HCT116 (cell line): Measurements from ENCODE around the gene STON2. TPM values are rescaled to one million over a fixed set of nuclear protein-coding genes. Genes with fewer than 3 reads are reported as not detected.

ENCODE experiments used
- ATAC-seq: fragments of 200-7000 bp; cut with Tn5 transposase; 2 replicates; pipeline ENCODE4 v1.9.1; 2020; ENCODE audit warnings: mild to moderate bottlenecking, moderate library complexity
- BruUV-seq: library from RNA; stranded (reverse); fragments of 400-500 nt; replicated peaks from 2 replicates; lab custom pipeline; 2021; lab: Mats Ljungman, UMichigan
- CTCF ChIA-PET: fragments of 300-600 bp; sonication (Branson Sonifier 250); formaldehyde crosslinking; loops from one replicate; lab custom pipeline; 2021; ENCODE audit warnings: antibody characterized with exemption; lab: Charles Lee
- POLR2A ChIA-PET: fragments of 300-600, 350-600 bp; sonication (Branson Sonifier 250); formaldehyde crosslinking; loops from one replicate; lab custom pipeline; 2021; ENCODE audit warnings: antibody characterized with exemption; lab: Charles Lee
- RAD21 ChIA-PET, 2 experiments: fragments of 300-600 bp; sonication (Branson Sonifier 250); formaldehyde crosslinking; loops; one replicate each; lab custom pipeline; 2023; ENCODE audit warnings: low total read pairs in 2 of 2; ENCODE audit not compliant: uncharacterized antibody in 2 of 2, unreplicated experiment in 2 of 2, low non-redundant PET in 1 of 2; lab: Charles Lee
- DNase-seq: peaks from one replicate; pipeline ENCODE4 v3.0.0-alpha.2; 2010; ENCODE audit warnings: low read depth, low spot score
- H2AFZ ChIP-seq: fragments of 200-600 bp; shearing (Covaris generic), sonication (generic); 2 replicates; pipeline ENCODE4 v1.6.1; 2017; ENCODE audit warnings: low read depth, mixed run types, mixed read lengths, antibody characterized with exemption, low read length; ENCODE audit not compliant: poor library complexity, severe bottlenecking
- H3K27ac ChIP-seq: 2 replicates; pipeline ENCODE4 v1.5.1; 2012; ENCODE audit warnings: low read depth, low read length
- H3K27me3 ChIP-seq: fragments of 200-600 bp; sonication (generic); 2 replicates; pipeline ENCODE4 v1.6.1; 2016; ENCODE audit warnings: mixed run types, low read length, mixed read lengths; ENCODE audit not compliant: insufficient read depth
- H3K36me3 ChIP-seq, 2 experiments: fragments of 200-500 bp in 1 of 2; fragments of 200-600 bp in 1 of 2; sonication (Bioruptor generic) in 1 of 2; sonication (generic) in 1 of 2; 2 replicates each; pipeline versions ENCODE4 v1.5.1 to v1.6.1; 2014 to 2016; ENCODE audit warnings: low read length in 2 of 2, inconsistent platforms in 1 of 2, mixed read lengths in 1 of 2, mixed run types in 1 of 2; ENCODE audit not compliant: insufficient read depth in 2 of 2, control insufficient read depth in 1 of 2
- H3K4me1 ChIP-seq, 2 experiments: fragments of 200-600 bp in 1 of 2; sonication (generic) in 1 of 2; 2 replicates each; pipeline versions ENCODE4 v1.5.1 to v1.6.1; 2012 to 2017; ENCODE audit warnings: low read length in 2 of 2, inconsistent platforms in 1 of 2, mild to moderate bottlenecking in 1 of 2, mixed read lengths in 1 of 2, mixed run types in 1 of 2, moderate library complexity in 1 of 2; ENCODE audit not compliant: insufficient read depth in 2 of 2, control insufficient read depth in 1 of 2
- H3K4me2 ChIP-seq: fragments of 200-600 bp; sonication (generic); 2 replicates; pipeline ENCODE4 v1.6.1; 2017; ENCODE audit warnings: mixed run types, low read length, mixed read lengths
- H3K4me3 ChIP-seq, 2 experiments: fragments of 200-600 bp in 1 of 2; sonication (generic) in 1 of 2; replicated peaks in 1 of 2; 2 replicates each; pipeline ENCODE4 v1.5.1; 2011 to 2016; ENCODE audit warnings: low read length in 2 of 2, control low read depth in 1 of 2, low read depth in 1 of 2, mild to moderate bottlenecking in 1 of 2, mixed read lengths in 1 of 2, mixed run types in 1 of 2
- H3K79me2 ChIP-seq: fragments of 200-600 bp; sonication (generic); 2 replicates; pipeline ENCODE4 v1.6.1; 2017; ENCODE audit warnings: mild to moderate bottlenecking, mixed run types, low read length, moderate library complexity, mixed read lengths; ENCODE audit not compliant: insufficient read depth
- H3K9ac ChIP-seq: fragments of 200-600 bp; sonication (generic); 2 replicates; pipeline ENCODE4 v1.6.1; 2016; ENCODE audit warnings: low read length, mixed read lengths
- H3K9me2 ChIP-seq: fragments of 200-600 bp; sonication (generic), shearing (Covaris generic); 2 replicates; pipeline ENCODE4 v1.6.1; 2017; ENCODE audit warnings: mixed run types, mild to moderate bottlenecking, moderate library complexity; ENCODE audit not compliant: insufficient read depth
- H3K9me3 ChIP-seq, 2 experiments: fragments of 200-500 bp in 1 of 2; fragments of 200-600 bp in 1 of 2; sonication (Bioruptor generic) in 1 of 2; sonication (generic) in 1 of 2; 2 replicates each; pipeline ENCODE4 v1.6.1; 2014 to 2017; ENCODE audit warnings: low read length in 2 of 2, mixed read lengths in 2 of 2, inconsistent platforms in 1 of 2, low read depth in 1 of 2, mild to moderate bottlenecking in 1 of 2, mixed run types in 1 of 2, moderate library complexity in 1 of 2; ENCODE audit not compliant: control insufficient read depth in 1 of 2, insufficient read depth in 1 of 2
- H4K20me1 ChIP-seq: fragments of 200-600 bp; sonication (generic), shearing (Covaris generic); 2 replicates; pipeline ENCODE4 v1.6.1; 2017; ENCODE audit warnings: mixed run types, mild to moderate bottlenecking, moderate library complexity; ENCODE audit not compliant: insufficient read depth
- ATF3 ChIP-seq: IDR thresholded peaks from 2 replicates; pipeline ENCODE4 v1.6.1; 2012
- CBX3 ChIP-seq: IDR thresholded peaks from 2 replicates; pipeline ENCODE4 v1.6.1; 2012; ENCODE audit warnings: low read depth
- EGR1 ChIP-seq: IDR thresholded peaks from 2 replicates; pipeline ENCODE4 v1.6.1; 2012; ENCODE audit warnings: low read depth
- ELF1 ChIP-seq: IDR thresholded peaks from 2 replicates; pipeline ENCODE4 v1.6.1; 2012; ENCODE audit warnings: low read depth, borderline replicate concordance
- EZH2 ChIP-seq: fragments of 200-600 bp; sonication (generic); IDR thresholded peaks from 2 replicates; pipeline ENCODE4 v1.6.1; 2017; ENCODE audit warnings: antibody characterized with exemption, mixed run types
- EZH2phosphoT487 ChIP-seq: fragments of 200-600 bp; IDR thresholded peaks from 2 replicates; pipeline ENCODE4 v1.6.1; 2018; ENCODE audit warnings: antibody characterized with exemption, borderline replicate concordance
- JUND ChIP-seq: IDR thresholded peaks from 2 replicates; pipeline ENCODE4 v1.6.1; 2012
- POLR2A ChIP-seq: IDR thresholded peaks from 2 replicates; pipeline ENCODE4 v1.7.0; 2011; ENCODE audit warnings: borderline replicate concordance; ENCODE audit not compliant: insufficient read depth, insufficient read length; ENCODE audit errors: extremely low read depth
- RAD21 ChIP-seq: IDR thresholded peaks from 2 replicates; pipeline ENCODE4 v1.6.1; 2012; ENCODE audit warnings: low read depth, mild to moderate bottlenecking
- REST ChIP-seq: IDR thresholded peaks from 2 replicates; pipeline ENCODE4 v1.6.1; 2012; ENCODE audit warnings: low read depth
- SIN3A ChIP-seq: IDR thresholded peaks from 2 replicates; pipeline ENCODE4 v1.6.1; 2012; ENCODE audit warnings: low read depth
- SRF ChIP-seq: IDR thresholded peaks from 2 replicates; pipeline ENCODE4 v1.6.1; 2012; ENCODE audit warnings: low read depth
- TCF7L2 ChIP-seq: IDR thresholded peaks from 2 replicates; pipeline ENCODE4 v1.7.0; 2011; ENCODE audit warnings: borderline replicate concordance, inconsistent platforms; ENCODE audit not compliant: insufficient read depth, insufficient read length; ENCODE audit errors: extremely low read depth
- YY1 ChIP-seq: IDR thresholded peaks from 2 replicates; pipeline ENCODE4 v1.6.1; 2011; ENCODE audit warnings: low read length, low read depth, moderate library complexity, mild to moderate bottlenecking; ENCODE audit not compliant: insufficient replicate concordance; ENCODE audit errors: extremely low read depth
- ZFX ChIP-seq: fragments of 450-650 bp; IDR thresholded peaks from 2 replicates; pipeline ENCODE4 v1.6.1; 2017
- ZNF274 ChIP-seq: fragments of 200-500 bp; sonication (Bioruptor generic); IDR thresholded peaks from 2 replicates; pipeline ENCODE4 v1.6.1; 2014; ENCODE audit warnings: mild to moderate bottlenecking, low read depth, low read length, inconsistent platforms
- intact Hi-C: fragments of 100-400 bp; cut with micrococcal nuclease; formaldehyde crosslinking; loops from 2 replicates; pipeline ENCODE4 v1.10.0; 2022
- total RNA-seq: library from RNA; stranded (reverse); gene quantifications from one replicate; pipeline ENCODE4 v1.2.1, GENCODE V29; 2021; ENCODE audit not compliant: unreplicated experiment

STON2 gene
- total RNA-seq, 1 experiment from 2014 or later, result 4.1 TPM

GRCh38 chr14:81366884-81367283, 33.2 kb downstream of the STON2 start:
- no peak overlapping the region for H2AFZ ChIP-seq
- H3K27me3 ChIP-seq, result no peaks in the 10 kb centered on the region
- no TSS peak for BruUV-seq
- intact Hi-C loops, result no loop called here
- no peaks in the 10 kb centered on the region for H4K20me1 ChIP-seq
- H3K4me1 ChIP-seq, result no peaks in the 10 kb centered on the region
- H3K79me2 ChIP-seq, result no peaks in the 10 kb centered on the region
- no peak overlapping the region for H3K4me3 ChIP-seq
- CTCF ChIA-PET, result no interaction called here
- no peak overlapping the region for H3K27ac ChIP-seq
- H3K9me3 ChIP-seq, result no peaks in the 10 kb centered on the region
- H3K4me2 ChIP-seq, result no peak overlapping the region
- no peaks in the 10 kb centered on the region for H3K36me3 ChIP-seq
- RAD21 ChIA-PET, result no interaction called here
- POLR2A ChIA-PET, result no interaction called here
- TF ChIP-seq TCF7L2, result no peak
- TF ChIP-seq RAD21, result no peak
- TF ChIP-seq CBX3, result no peak
- TF ChIP-seq ATF3, result no peak
- TF ChIP-seq YY1, result no peak
- TF ChIP-seq SRF, result no peak
- no peak for TF ChIP-seq EZH2phosphoT487
- TF ChIP-seq POLR2A, result no peak
- TF ChIP-seq ZFX, result no peak
- TF ChIP-seq JUND, result no peak
- no peak for TF ChIP-seq REST
- no peak for TF ChIP-seq EZH2
- no peak for TF ChIP-seq SIN3A
- TF ChIP-seq ZNF274, result no peak
- no peak for TF ChIP-seq ELF1
- TF ChIP-seq EGR1, result no peak
- H3K9me2 ChIP-seq, result no peaks in the 10 kb centered on the region
- no peak for DNase-seq
- no peak overlapping the region for H3K9ac ChIP-seq
- no peak for ATAC-seq
